HEK293 (cell line): ENCODE data around the gene IRS2.

ENCODE experiments used
- CTCF ChIA-PET: fragments of 350-600 bp; formaldehyde crosslinking; extraction: SDS; loops from one replicate; lab custom pipeline; 2021; ENCODE audit warnings: antibody characterized with exemption; lab: Yijun Ruan, JAX
- POLR2A ChIA-PET: fragments of 300-600 bp; formaldehyde crosslinking; extraction: SDS; loops from one replicate; lab custom pipeline; 2020; ENCODE audit warnings: antibody characterized with exemption, inconsistent platforms; lab: Yijun Ruan, JAX
- H3K27ac ChIP-seq: fragments of 200-500 bp; sonication (Bioruptor generic); 2 replicates; pipeline ENCODE4 v1.5.1; 2014; ENCODE audit warnings: low read depth, low read length, control low read depth, inconsistent platforms; ENCODE audit errors: extremely low read depth
- H3K36me3 ChIP-seq, 2 experiments: fragments of 200-500 bp in 1 of 2; sonication (Bioruptor generic) in 1 of 2; 1 replicate in 1 of 2; 2 replicates in 1 of 2; pipeline ENCODE4 v1.5.1; 2014 to 2017; ENCODE audit warnings: inconsistent platforms in 2 of 2, low read length in 2 of 2; ENCODE audit not compliant: control insufficient read depth in 2 of 2, insufficient read depth in 1 of 2
- H3K4me1 ChIP-seq: fragments of 200-500 bp; sonication (Bioruptor generic); 2 replicates; pipeline ENCODE4 v1.5.1; 2014; ENCODE audit warnings: mild to moderate bottlenecking, low read length, inconsistent platforms; ENCODE audit not compliant: control insufficient read depth, insufficient read depth
- H3K4me3 ChIP-seq: 2 replicates; pipeline ENCODE4 v1.5.1; 2011; ENCODE audit warnings: low read depth, mild to moderate bottlenecking, control low read depth, low read length, moderate library complexity
- H3K9me3 ChIP-seq: fragments of 200-500 bp; sonication (Bioruptor generic); 2 replicates; pipeline ENCODE4 v1.5.1; 2014; ENCODE audit warnings: low read depth, low read length, inconsistent platforms; ENCODE audit not compliant: control insufficient read depth, insufficient read depth
- AEBP2 ChIP-seq: fragments of 450-650 bp; formaldehyde crosslinking; IDR thresholded peaks from 2 replicates; pipeline ENCODE4 v1.5.1; 2016; ENCODE audit warnings: missing biosample characterization, missing genetic modification characterization, borderline replicate concordance
- EGR2 ChIP-seq: fragments of 450-650 bp; formaldehyde crosslinking; IDR thresholded peaks from 2 replicates; pipeline ENCODE4 v1.5.1; 2016; ENCODE audit warnings: low read depth, missing biosample characterization, missing genetic modification characterization
- GLI2 ChIP-seq: fragments of 450-650 bp; formaldehyde crosslinking; IDR thresholded peaks from 2 replicates; pipeline ENCODE4; 2017; ENCODE audit warnings: missing biosample characterization, missing genetic modification characterization, low read depth, borderline replicate concordance
- KLF16 ChIP-seq: fragments of 450-650 bp; formaldehyde crosslinking; IDR thresholded peaks from 2 replicates; pipeline ENCODE4 v1.5.1; 2017; ENCODE audit warnings: missing biosample characterization, missing genetic modification characterization
- OSR2 ChIP-seq: fragments of 450-650 bp; formaldehyde crosslinking; IDR thresholded peaks from 2 replicates; pipeline ENCODE4 v1.5.1; 2016; ENCODE audit warnings: missing biosample characterization, missing genetic modification characterization
- PRDM10 ChIP-seq: fragments of 450-650 bp; formaldehyde crosslinking; IDR thresholded peaks from 2 replicates; pipeline ENCODE4 v1.5.1; 2016; ENCODE audit warnings: missing biosample characterization, missing genetic modification characterization
- PRDM6 ChIP-seq: fragments of 450-650 bp; formaldehyde crosslinking; IDR thresholded peaks from 2 replicates; pipeline ENCODE4 v1.5.1; 2017; ENCODE audit warnings: missing biosample characterization, missing genetic modification characterization
- ZBTB48 ChIP-seq: fragments of 450-650 bp; formaldehyde crosslinking; IDR thresholded peaks from 2 replicates; pipeline ENCODE4 v1.5.1; 2016; ENCODE audit warnings: missing biosample characterization, missing genetic modification characterization
- ZFHX2 ChIP-seq: fragments of 450-650 bp; formaldehyde crosslinking; conservative IDR thresholded peaks from 2 replicates; pipeline ENCODE4 v1.5.1; 2016; ENCODE audit warnings: missing biosample characterization, missing genetic modification characterization
- ZNF202 ChIP-seq: fragments of 450-650 bp; formaldehyde crosslinking; IDR thresholded peaks from 2 replicates; pipeline ENCODE4 v1.5.1; 2016; ENCODE audit warnings: missing biosample characterization, missing genetic modification characterization, borderline replicate concordance
- ZNF221 ChIP-seq: fragments of 450-650 bp; formaldehyde crosslinking; IDR thresholded peaks from 2 replicates; pipeline ENCODE4 v1.5.1; 2017; ENCODE audit warnings: missing biosample characterization, missing genetic modification characterization, borderline replicate concordance
- ZNF280D ChIP-seq: fragments of 450-650 bp; formaldehyde crosslinking; IDR thresholded peaks from 2 replicates; pipeline ENCODE4 v1.5.1; 2016; ENCODE audit warnings: missing biosample characterization, missing genetic modification characterization
- ZNF335 ChIP-seq: fragments of 450-650 bp; formaldehyde crosslinking; conservative IDR thresholded peaks from 2 replicates; pipeline ENCODE4 v1.5.1; 2016; ENCODE audit warnings: missing biosample characterization, missing genetic modification characterization
- ZNF350 ChIP-seq: fragments of 450-650 bp; formaldehyde crosslinking; IDR thresholded peaks from 2 replicates; pipeline ENCODE4 v1.5.0; 2017; ENCODE audit warnings: missing biosample characterization, mild to moderate bottlenecking, missing genetic modification characterization
- ZNF404 ChIP-seq: fragments of 450-650 bp; formaldehyde crosslinking; IDR thresholded peaks from 2 replicates; pipeline ENCODE4 v1.5.1; 2017; ENCODE audit warnings: missing biosample characterization, missing genetic modification characterization
- ZNF521 ChIP-seq: fragments of 450-650 bp; formaldehyde crosslinking; IDR thresholded peaks from 2 replicates; pipeline ENCODE4 v1.5.1; 2017; ENCODE audit warnings: missing biosample characterization, mild to moderate bottlenecking, missing genetic modification characterization
- ZNF596 ChIP-seq: fragments of 450-650 bp; IDR thresholded peaks from 2 replicates; pipeline ENCODE4 v1.5.0; 2018; ENCODE audit warnings: missing biosample characterization, mild to moderate bottlenecking, missing genetic modification characterization, moderate library complexity
- ZNF776 ChIP-seq: fragments of 450-650 bp; formaldehyde crosslinking; IDR thresholded peaks from 2 replicates; pipeline ENCODE4 v1.5.0; 2017; ENCODE audit warnings: missing biosample characterization, missing genetic modification characterization, borderline replicate concordance

Gene IRS2

GRCh38 chr13:109760951-109761350, 25.4 kb downstream of the IRS2 start (continued):
- TF ChIP-seq PRDM10 (tag by site-specific recombination) (no peak), GLI2 (tag by site-specific recombination) (no peak), ZNF335 (tag by site-specific recombination) (no peak), ZNF521 (tag by site-specific recombination) (no peak), AEBP2 (tag by site-specific recombination) (no peak), ZNF280D (tag by site-specific recombination) (no peak), ZNF596 (tag by site-specific recombination) (no peak), PRDM6 (tag by site-specific recombination) (no peak), ZNF404 (tag by site-specific recombination) (no peak)

GRCh38 chr13:109760402-109760801, 26.0 kb downstream of the IRS2 start:
- H3K4me3 ChIP-seq = no peak overlapping the region
- CTCF ChIA-PET = no interaction called here
- no peak for TF ChIP-seq ZNF221 (tag by site-specific recombination)
- TF ChIP-seq ZNF350 (tag by site-specific recombination) = no peak
- TF ChIP-seq, all 188 proteins: peak for 0
- no peak overlapping the region for H3K27ac ChIP-seq
- peaks cover 5% of the 10 kb centered on the region; the same call in 1 of the 2 replicates for H3K4me1 ChIP-seq
- H3K9me3 ChIP-seq = no peaks in the 10 kb centered on the region
- peaks cover 0 to 27% of the 10 kb centered on the region in 2 experiments; a peak in 1 of 3 replicates for H3K36me3 ChIP-seq
- POLR2A ChIA-PET = no interaction called here

GRCh38 chr13:109759609-109760008, 26.8 kb downstream of the IRS2 start:
- peaks cover 4% of the 10 kb centered on the region; the same call in 1 of the 2 replicates for H3K4me1 ChIP-seq
- H3K27ac ChIP-seq = no peak overlapping the region
- CTCF ChIA-PET = no interaction called here

More at GRCh38 chr13:109759609-109760008, 26.8 kb downstream of the IRS2 start:
- TF ChIP-seq KLF16 (no peak), ZFHX2 (tag by site-specific recombination) (peak; percentile 83), ZBTB48 (no peak), EGR2 (tag by site-specific recombination) (peak; percentile 79), OSR2 (tag by site-specific recombination) (no peak), ZNF776 (no peak), ZNF202 (tag by site-specific recombination) (no peak)
- Histone ChIP-seq H3K36me3 (peaks cover 0 to 33% of the 10 kb centered on the region in 2 experiments; a peak in 2 of 3 replicates), H3K9me3 (no peaks in the 10 kb centered on the region), H3K4me3 (no peak overlapping the region)
- POLR2A ChIA-PET = no interaction called here
